SK-N-SH (cell line): ENCODE results near the gene DPF1. TPM values are rescaled to one million over a fixed set of nuclear protein-coding genes. Genes with fewer than 3 reads are reported as not detected.

Experiments used
- CTCF ChIA-PET: fragments of 300-600, 350-600 bp; formaldehyde crosslinking; extraction: SDS; loops from one replicate; lab custom pipeline; 2021; lab: Yijun Ruan, JAX
- POLR2A ChIA-PET: fragments of 350-600 bp; sonication (Branson Sonifier 250); formaldehyde crosslinking; extraction: SDS; loops from one replicate; lab custom pipeline; 2020; ENCODE audit warnings: antibody characterized with exemption, inconsistent platforms; lab: Yijun Ruan, JAX
- DNase-seq: peaks from one replicate; pipeline ENCODE4 v3.0.0; 2012
- H2AFZ ChIP-seq: fragments of 200-600 bp; sonication (generic); 2 replicates; pipeline ENCODE4 v1.8.1; 2016; ENCODE audit warnings: antibody characterized with exemption, mild to moderate bottlenecking, low read depth
- H3F3A ChIP-seq: fragments of 200-600 bp; sonication (generic); replicated peaks from 2 replicates; pipeline ENCODE3; 2016; ENCODE audit warnings: antibody characterized with exemption, mild to moderate bottlenecking; ENCODE audit not compliant: insufficient read depth
- H3K27ac ChIP-seq, 2 experiments: fragments of 200-500 bp in 1 of 2; fragments of 200-600 bp in 1 of 2; sonication (Bioruptor generic) in 1 of 2; sonication (generic), shearing (Covaris generic) in 1 of 2; 2 replicates each; pipeline versions ENCODE4 v1.5.1 to v1.6.1; 2014 to 2016; ENCODE audit warnings: low read depth in 2 of 2, inconsistent platforms in 1 of 2, low read length in 1 of 2, mild to moderate bottlenecking in 1 of 2, mixed read lengths in 1 of 2
- H3K27me3 ChIP-seq: fragments of 200-600 bp; sonication (generic), shearing (Covaris generic); 2 replicates; pipeline ENCODE4 v1.6.1; 2016; ENCODE audit warnings: mixed run types; ENCODE audit not compliant: insufficient read depth
- H3K36me3 ChIP-seq, 2 experiments: fragments of 200-500 bp in 1 of 2; fragments of 200-600 bp in 1 of 2; sonication (Bioruptor generic) in 1 of 2; sonication (generic) in 1 of 2; replicated peaks in 1 of 2; 2 replicates each; pipeline versions ENCODE3 to v1.5.1; 2014 to 2016; ENCODE audit warnings: low read length in 1 of 2, mild to moderate bottlenecking in 1 of 2; ENCODE audit not compliant: insufficient read depth in 2 of 2, control insufficient read depth in 1 of 2
- H3K4me1 ChIP-seq, 2 experiments: fragments of 200-500 bp in 1 of 2; fragments of 200-600 bp in 1 of 2; sonication (Bioruptor generic) in 1 of 2; sonication (generic), shearing (Covaris generic) in 1 of 2; 2 replicates each; pipeline versions ENCODE4 v1.5.1 to v1.6.1; 2014 to 2016; ENCODE audit warnings: low read depth in 1 of 2, low read length in 1 of 2, mixed run types in 1 of 2; ENCODE audit not compliant: insufficient read depth in 2 of 2, control insufficient read depth in 1 of 2
- H3K4me2 ChIP-seq: fragments of 200-600 bp; sonication (generic), shearing (Covaris generic); 2 replicates; pipeline ENCODE4 v1.6.1; 2017; ENCODE audit warnings: mixed run types
- H3K4me3 ChIP-seq, 2 experiments: fragments of 200-500 bp in 1 of 2; fragments of 200-600 bp in 1 of 2; sonication (Bioruptor generic) in 1 of 2; sonication (generic), shearing (Covaris generic) in 1 of 2; 2 replicates each; pipeline versions ENCODE4 v1.5.1 to v1.8.1; 2014 to 2016; ENCODE audit warnings: low read depth in 2 of 2, inconsistent platforms in 1 of 2, low read length in 1 of 2, mild to moderate bottlenecking in 1 of 2, mixed read lengths in 1 of 2, moderate library complexity in 1 of 2
- H3K79me2 ChIP-seq: fragments of 200-600 bp; sonication (generic); 2 replicates; pipeline ENCODE4 v1.8.1; 2017; ENCODE audit warnings: mild to moderate bottlenecking; ENCODE audit not compliant: insufficient read depth
- H3K9ac ChIP-seq: fragments of 200-600 bp; sonication (generic); 2 replicates; pipeline ENCODE4 v1.6.1; 2017; ENCODE audit warnings: mixed run types
- H3K9me2 ChIP-seq: fragments of 200-600 bp; sonication (generic); 2 replicates; pipeline ENCODE4 v1.6.1; 2017; ENCODE audit warnings: mixed run types
- H3K9me3 ChIP-seq: fragments of 200-600 bp; sonication (generic); 2 replicates; pipeline ENCODE4 v1.6.1; 2017; ENCODE audit warnings: mixed run types, mild to moderate bottlenecking, moderate library complexity
- H4K20me1 ChIP-seq: fragments of 200-600 bp; sonication (generic); 2 replicates; pipeline ENCODE4 v1.6.1; 2017; ENCODE audit warnings: mild to moderate bottlenecking, mixed run types; ENCODE audit not compliant: insufficient read depth
- CHD2 ChIP-seq: fragments of 150-350 bp; IDR thresholded peaks from 2 replicates; pipeline ENCODE4 v1.6.1; 2018; ENCODE audit warnings: low read length; ENCODE audit not compliant: partially characterized antibody
- ELF1 ChIP-seq: IDR thresholded peaks from 2 replicates; pipeline ENCODE4 v1.4.0; 2012
- EP300 ChIP-seq, 2 experiments: IDR thresholded peaks; 2 replicates each; pipeline versions ENCODE4 v1.4.0 to v1.6.1; 2012; ENCODE audit warnings: borderline replicate concordance in 1 of 2, low read depth in 1 of 2, low read length in 1 of 2
- EZH2phosphoT487 ChIP-seq: fragments of 200-600 bp; sonication (generic); IDR thresholded peaks from 2 replicates; pipeline ENCODE4 v1.6.1; 2017; ENCODE audit warnings: low read depth, mixed run types, mild to moderate bottlenecking, antibody characterized with exemption, moderate library complexity, borderline replicate concordance
- FOXJ3 ChIP-seq: sonication (generic); formaldehyde crosslinking; IDR thresholded peaks from 2 replicates; pipeline ENCODE4 v1.5.1; 2020; ENCODE audit warnings: mild to moderate bottlenecking, missing genetic modification reagents
- JUND ChIP-seq: IDR thresholded peaks from 2 replicates; pipeline ENCODE4 v1.4.0; 2012
- MEF2A ChIP-seq: IDR thresholded peaks from 2 replicates; pipeline ENCODE4 v1.4.0; 2012; ENCODE audit warnings: low read depth, borderline replicate concordance
- MXI1 ChIP-seq: IDR thresholded peaks from 2 replicates; pipeline ENCODE4 v1.6.1; 2012; ENCODE audit warnings: mild to moderate bottlenecking, low read depth, low read length, improper control_type of control experiment
- POLR2AphosphoS5 ChIP-seq: IDR thresholded peaks from 2 replicates; pipeline ENCODE4 v1.6.1; 2012; ENCODE audit warnings: low read depth, low read length
- RAD21 ChIP-seq: IDR thresholded peaks from 2 replicates; pipeline ENCODE4 v1.6.1; 2012; ENCODE audit warnings: mild to moderate bottlenecking, low read length
- RCOR1 ChIP-seq: fragments of 150-350 bp; IDR thresholded peaks from 2 replicates; pipeline ENCODE4 v1.6.1; 2017; ENCODE audit warnings: antibody characterized with exemption, low read length
- RXRA ChIP-seq: IDR thresholded peaks from 2 replicates; pipeline ENCODE4 v1.4.0; 2012; ENCODE audit warnings: low read depth, mild to moderate bottlenecking, borderline replicate concordance
- SIN3A ChIP-seq: IDR thresholded peaks from 2 replicates; pipeline ENCODE4 v1.6.1; 2012; ENCODE audit warnings: low read depth, mild to moderate bottlenecking, low read length, moderate library complexity, borderline replicate concordance
- TEAD4 ChIP-seq: IDR thresholded peaks from 2 replicates; pipeline ENCODE4 v1.4.0; 2012; ENCODE audit warnings: mild to moderate bottlenecking, borderline replicate concordance; ENCODE audit not compliant: insufficient read depth
- YY1 ChIP-seq: IDR thresholded peaks from 2 replicates; pipeline ENCODE4 v1.4.0; 2012; ENCODE audit warnings: low read depth, mild to moderate bottlenecking
- WGBS: methylation state at CpG from one replicate; pipeline ENCODE4 v1.1.6; 2017; ENCODE audit warnings: low lambda C conversion rate; 5-methylcytosine and 5-hydroxymethylcytosine counted together
- polyA plus RNA-seq, 3 experiments: library from polyadenylated mRNA; depleted of rRNA; stranded (reverse); fragments of >200 nt; gene quantifications; 2 replicates each; pipeline ENCODE4 v1.2.3, GENCODE V29; 2012
- TF ChIP-seq, protein P1 (sequence below): IDR thresholded peaks from 2 replicates; pipeline ENCODE4 v1.4.0; 2012; ENCODE audit warnings: low read depth
- TF ChIP-seq, protein P2 (sequence below): fragments of 200-600 bp; sonication (generic); IDR thresholded peaks from 2 replicates; pipeline ENCODE4 v1.6.1; 2017; ENCODE audit warnings: antibody characterized with exemption, mild to moderate bottlenecking, moderate library complexity
- TF ChIP-seq, protein P3 (sequence below): IDR thresholded peaks from 2 replicates; pipeline ENCODE4 v1.4.0; 2012; ENCODE audit warnings: low read depth, borderline replicate concordance
- TF ChIP-seq, protein P4 (sequence below): IDR thresholded peaks from 2 replicates; pipeline ENCODE4 v1.6.1; 2012; ENCODE audit warnings: mild to moderate bottlenecking, low read depth, low read length, moderate library complexity

The DPF1 gene
- polyA plus RNA-seq, 1 of the 3 experiments (the other 2 are of a cell fraction), result 4.8 TPM

DNA sequence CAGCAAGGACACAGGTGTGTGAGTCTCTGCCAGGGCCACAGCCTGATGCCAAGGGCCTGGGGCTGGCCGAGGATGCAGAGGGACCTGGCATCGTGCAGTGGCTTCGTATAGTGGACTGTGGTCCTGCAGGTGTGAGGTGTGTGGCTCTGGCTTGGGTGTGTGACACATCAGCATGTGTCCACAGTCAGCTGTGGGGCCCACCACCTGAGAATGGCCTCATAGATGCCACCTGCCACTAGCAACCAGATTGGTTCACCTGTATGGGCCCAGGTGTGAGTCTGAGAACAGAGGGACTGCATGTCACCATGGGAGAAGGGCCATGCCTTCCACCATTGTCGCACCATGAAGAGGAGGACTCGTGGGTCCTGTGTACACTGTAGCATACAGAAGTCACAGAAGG, 29.8 kb upstream of the DPF1 start (continued):
- TF ChIP-seq POLR2AphosphoS5, result no peak
- no peak for TF ChIP-seq JUND
- TF ChIP-seq, protein P1, sequence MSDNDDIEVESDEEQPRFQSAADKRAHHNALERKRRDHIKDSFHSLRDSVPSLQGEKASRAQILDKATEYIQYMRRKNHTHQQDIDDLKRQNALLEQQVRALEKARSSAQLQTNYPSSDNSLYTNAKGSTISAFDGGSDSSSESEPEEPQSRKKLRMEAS, result no peak
- TF ChIP-seq SIN3A, result no peak
- TF ChIP-seq YY1, result no peak
- no peak for TF ChIP-seq ELF1
- TF ChIP-seq CHD2, result no peak
- no peak for TF ChIP-seq FOXJ3 (CRISPR knock-in tag)
- TF ChIP-seq, protein P2, sequence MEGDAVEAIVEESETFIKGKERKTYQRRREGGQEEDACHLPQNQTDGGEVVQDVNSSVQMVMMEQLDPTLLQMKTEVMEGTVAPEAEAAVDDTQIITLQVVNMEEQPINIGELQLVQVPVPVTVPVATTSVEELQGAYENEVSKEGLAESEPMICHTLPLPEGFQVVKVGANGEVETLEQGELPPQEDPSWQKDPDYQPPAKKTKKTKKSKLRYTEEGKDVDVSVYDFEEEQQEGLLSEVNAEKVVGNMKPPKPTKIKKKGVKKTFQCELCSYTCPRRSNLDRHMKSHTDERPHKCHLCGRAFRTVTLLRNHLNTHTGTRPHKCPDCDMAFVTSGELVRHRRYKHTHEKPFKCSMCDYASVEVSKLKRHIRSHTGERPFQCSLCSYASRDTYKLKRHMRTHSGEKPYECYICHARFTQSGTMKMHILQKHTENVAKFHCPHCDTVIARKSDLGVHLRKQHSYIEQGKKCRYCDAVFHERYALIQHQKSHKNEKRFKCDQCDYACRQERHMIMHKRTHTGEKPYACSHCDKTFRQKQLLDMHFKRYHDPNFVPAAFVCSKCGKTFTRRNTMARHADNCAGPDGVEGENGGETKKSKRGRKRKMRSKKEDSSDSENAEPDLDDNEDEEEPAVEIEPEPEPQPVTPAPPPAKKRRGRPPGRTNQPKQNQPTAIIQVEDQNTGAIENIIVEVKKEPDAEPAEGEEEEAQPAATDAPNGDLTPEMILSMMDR, result no peak
- TF ChIP-seq, all 33 proteins: peak for 0

DNA sequence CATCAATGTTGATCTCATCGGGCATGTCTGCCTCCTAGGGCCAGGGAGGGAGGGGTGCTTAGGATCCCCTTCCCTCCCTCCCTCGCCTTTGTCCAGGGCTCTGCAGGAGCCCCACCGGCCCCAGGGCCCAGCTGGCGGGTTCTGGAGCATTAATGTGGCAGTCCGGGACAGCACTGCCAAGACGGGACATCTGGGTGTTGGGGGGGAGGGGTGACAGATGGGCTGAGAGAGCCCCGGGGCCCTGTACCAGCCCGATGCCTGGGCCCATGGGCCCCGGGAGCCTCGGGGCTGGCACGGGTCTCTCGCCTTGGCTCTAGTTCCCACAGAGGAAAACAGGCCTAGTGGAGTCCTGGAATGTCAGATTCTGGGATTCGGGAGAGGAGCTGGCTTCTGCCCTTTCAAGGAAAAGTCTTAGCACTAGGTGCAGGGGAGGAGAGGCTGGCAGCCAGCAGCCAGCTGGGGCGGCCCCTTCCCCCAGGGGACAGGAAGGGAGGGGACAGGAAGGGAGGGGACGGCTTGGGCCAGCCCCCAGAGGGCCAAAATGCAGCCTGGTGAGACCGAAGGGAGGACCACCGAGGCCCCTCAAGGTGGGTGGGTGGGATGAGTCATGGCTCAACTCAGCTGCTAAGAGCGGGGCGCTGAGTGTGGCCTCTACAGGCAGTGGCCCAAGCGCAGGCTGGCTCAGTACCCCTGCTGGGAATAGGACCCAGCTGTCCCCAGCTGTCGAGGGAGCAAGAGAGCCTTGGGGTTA, 29.1 kb upstream of the DPF1 start:
- Histone ChIP-seq H3F3A (no peaks in the 10 kb centered on the region), H3K4me2 (no peak overlapping the region), H3K4me1 (peaks cover 0 to 16% of the 10 kb centered on the region in 2 experiments; a peak in 2 of 4 replicates), H3K4me3 (no peak overlapping the region), H2AFZ (no peak overlapping the region), H3K36me3 (no peaks in the 10 kb centered on the region), H3K27ac (no peak overlapping the region), H3K9me3 (no peaks in the 10 kb centered on the region), H3K79me2 (no peaks in the 10 kb centered on the region), H3K9me2 (no peaks in the 10 kb centered on the region), H3K27me3 (peaks cover 9% of the 10 kb centered on the region), H4K20me1 (no peaks in the 10 kb centered on the region), H3K9ac (no peak overlapping the region)
- DNase-seq, result peak; percentile 62
- ChIA-PET CTCF (interaction anchor here (0.6 to 5.7 kb wide), 6 partner anchors 9 to 111 kb away, joined by 3 to 41 read pairs (median 10); partner anchors contain the start of gene CATSPERG), POLR2A (no interaction called here)
- WGBS, result 67% methylated on average over 14 of the region's 21 CpGs
- TF ChIP-seq, protein P3, sequence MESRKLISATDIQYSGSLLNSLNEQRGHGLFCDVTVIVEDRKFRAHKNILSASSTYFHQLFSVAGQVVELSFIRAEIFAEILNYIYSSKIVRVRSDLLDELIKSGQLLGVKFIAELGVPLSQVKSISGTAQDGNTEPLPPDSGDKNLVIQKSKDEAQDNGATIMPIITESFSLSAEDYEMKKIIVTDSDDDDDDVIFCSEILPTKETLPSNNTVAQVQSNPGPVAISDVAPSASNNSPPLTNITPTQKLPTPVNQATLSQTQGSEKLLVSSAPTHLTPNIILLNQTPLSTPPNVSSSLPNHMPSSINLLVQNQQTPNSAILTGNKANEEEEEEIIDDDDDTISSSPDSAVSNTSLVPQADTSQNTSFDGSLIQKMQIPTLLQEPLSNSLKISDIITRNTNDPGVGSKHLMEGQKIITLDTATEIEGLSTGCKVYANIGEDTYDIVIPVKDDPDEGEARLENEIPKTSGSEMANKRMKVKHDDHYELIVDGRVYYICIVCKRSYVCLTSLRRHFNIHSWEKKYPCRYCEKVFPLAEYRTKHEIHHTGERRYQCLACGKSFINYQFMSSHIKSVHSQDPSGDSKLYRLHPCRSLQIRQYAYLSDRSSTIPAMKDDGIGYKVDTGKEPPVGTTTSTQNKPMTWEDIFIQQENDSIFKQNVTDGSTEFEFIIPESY, result no peak
- no peak for TF ChIP-seq POLR2AphosphoS5
- no peak for TF ChIP-seq SIN3A
- TF ChIP-seq RXRA, result no peak
- TF ChIP-seq EP300 (IDR thresholded peaks at IDR 0.05; ENCODE audit: borderline replicate concordance in 1 of 2, low read depth in 1 of 2, low read length in 1 of 2), result no peak
- TF ChIP-seq RAD21, result no peak
- TF ChIP-seq, protein P2, result no peak
- TF ChIP-seq CHD2, result no peak
- no peak for TF ChIP-seq TEAD4
- TF ChIP-seq ELF1, result no peak
- no peak for TF ChIP-seq MEF2A
- no peak for TF ChIP-seq EZH2phosphoT487
- TF ChIP-seq RCOR1, result no peak
- TF ChIP-seq, protein P4, sequence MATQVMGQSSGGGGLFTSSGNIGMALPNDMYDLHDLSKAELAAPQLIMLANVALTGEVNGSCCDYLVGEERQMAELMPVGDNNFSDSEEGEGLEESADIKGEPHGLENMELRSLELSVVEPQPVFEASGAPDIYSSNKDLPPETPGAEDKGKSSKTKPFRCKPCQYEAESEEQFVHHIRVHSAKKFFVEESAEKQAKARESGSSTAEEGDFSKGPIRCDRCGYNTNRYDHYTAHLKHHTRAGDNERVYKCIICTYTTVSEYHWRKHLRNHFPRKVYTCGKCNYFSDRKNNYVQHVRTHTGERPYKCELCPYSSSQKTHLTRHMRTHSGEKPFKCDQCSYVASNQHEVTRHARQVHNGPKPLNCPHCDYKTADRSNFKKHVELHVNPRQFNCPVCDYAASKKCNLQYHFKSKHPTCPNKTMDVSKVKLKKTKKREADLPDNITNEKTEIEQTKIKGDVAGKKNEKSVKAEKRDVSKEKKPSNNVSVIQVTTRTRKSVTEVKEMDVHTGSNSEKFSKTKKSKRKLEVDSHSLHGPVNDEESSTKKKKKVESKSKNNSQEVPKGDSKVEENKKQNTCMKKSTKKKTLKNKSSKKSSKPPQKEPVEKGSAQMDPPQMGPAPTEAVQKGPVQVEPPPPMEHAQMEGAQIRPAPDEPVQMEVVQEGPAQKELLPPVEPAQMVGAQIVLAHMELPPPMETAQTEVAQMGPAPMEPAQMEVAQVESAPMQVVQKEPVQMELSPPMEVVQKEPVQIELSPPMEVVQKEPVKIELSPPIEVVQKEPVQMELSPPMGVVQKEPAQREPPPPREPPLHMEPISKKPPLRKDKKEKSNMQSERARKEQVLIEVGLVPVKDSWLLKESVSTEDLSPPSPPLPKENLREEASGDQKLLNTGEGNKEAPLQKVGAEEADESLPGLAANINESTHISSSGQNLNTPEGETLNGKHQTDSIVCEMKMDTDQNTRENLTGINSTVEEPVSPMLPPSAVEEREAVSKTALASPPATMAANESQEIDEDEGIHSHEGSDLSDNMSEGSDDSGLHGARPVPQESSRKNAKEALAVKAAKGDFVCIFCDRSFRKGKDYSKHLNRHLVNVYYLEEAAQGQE, result no peak
- no peak for TF ChIP-seq MXI1
